OCI-LY7 (cell line): ENCODE data around the gene LIPE. TPM values are rescaled to one million over a fixed set of nuclear protein-coding genes. Genes with fewer than 3 reads are reported as not detected.

Source experiments
- BruUV-seq: library from RNA; stranded (reverse); fragments of 400-500 nt; replicated peaks from 2 replicates; lab custom pipeline; 2021; lab: Mats Ljungman, UMichigan
- CTCF ChIA-PET: fragments of 300-600 bp; sonication (Branson Sonifier 250); formaldehyde crosslinking; loops from one replicate; lab custom pipeline; 2022; ENCODE audit warnings: antibody characterized with exemption; ENCODE audit not compliant: unreplicated experiment; lab: Charles Lee
- POLR2A ChIA-PET: fragments of 300-600 bp; sonication (Branson Sonifier 250); formaldehyde crosslinking; loops from one replicate; lab custom pipeline; 2022; ENCODE audit warnings: antibody characterized with exemption; lab: Charles Lee
- DNase-seq: peaks from one replicate; pipeline ENCODE4 v3.0.0-alpha.2; 2015; ENCODE audit warnings: low spot score
- H2AFZ ChIP-seq: fragments of 200-600 bp; sonication (generic), shearing (Covaris generic); 2 replicates; pipeline ENCODE4 v1.6.1; 2014; ENCODE audit warnings: mild to moderate bottlenecking, antibody characterized with exemption, low read length, moderate library complexity
- H3K27ac ChIP-seq: fragments of 200-600 bp; sonication (generic); 2 replicates; pipeline ENCODE4 v1.5.1; 2014; ENCODE audit warnings: mixed run types, low read depth, mild to moderate bottlenecking, moderate library complexity, low read length, inconsistent platforms; ENCODE audit not compliant: poor library complexity, severe bottlenecking
- H3K36me3 ChIP-seq: fragments of 200-600 bp; sonication (generic); 2 replicates; pipeline ENCODE4 v1.6.1; 2014; ENCODE audit warnings: mild to moderate bottlenecking, antibody characterized with exemption, low read length, moderate library complexity, mixed read lengths; ENCODE audit not compliant: insufficient read depth
- H3K4me1 ChIP-seq: fragments of 200-600 bp; sonication (generic); 2 replicates; pipeline ENCODE4 v1.5.1; 2014; ENCODE audit warnings: mild to moderate bottlenecking, low read length; ENCODE audit not compliant: insufficient read depth, poor library complexity, severe bottlenecking
- H3K4me2 ChIP-seq: fragments of 200-600 bp; sonication (generic); 2 replicates; pipeline ENCODE4 v1.6.1; 2014; ENCODE audit warnings: mild to moderate bottlenecking, low read length
- H3K4me3 ChIP-seq: fragments of 200-600 bp; sonication (generic); 2 replicates; pipeline ENCODE4 v1.5.1; 2014; ENCODE audit warnings: mild to moderate bottlenecking, low read depth, low read length; ENCODE audit not compliant: poor library complexity, severe bottlenecking
- H3K79me2 ChIP-seq: fragments of 200-600 bp; sonication (generic); 2 replicates; pipeline ENCODE4 v1.6.1; 2016; ENCODE audit warnings: low read depth, mild to moderate bottlenecking, low read length, moderate library complexity, mixed read lengths; ENCODE audit not compliant: insufficient read depth
- H3K9me2 ChIP-seq: fragments of 200-600 bp; sonication (generic); 2 replicates; pipeline ENCODE4 v1.6.1; 2016; ENCODE audit warnings: mild to moderate bottlenecking, low read length, mixed read lengths; ENCODE audit not compliant: insufficient read depth
- H3K9me3 ChIP-seq: fragments of 200-600 bp; sonication (generic); 2 replicates; pipeline ENCODE4 v1.6.1; 2014; ENCODE audit warnings: mild to moderate bottlenecking, mixed run types, low read length, mixed read lengths
- H4K20me1 ChIP-seq: fragments of 200-600 bp; sonication (generic); 2 replicates; pipeline ENCODE4 v1.6.1; 2014; ENCODE audit warnings: mild to moderate bottlenecking, antibody characterized with exemption, low read length, moderate library complexity, mixed read lengths; ENCODE audit not compliant: insufficient read depth
- EZH2phosphoT487 ChIP-seq: fragments of 200-600 bp; sonication (generic); IDR thresholded peaks from 2 replicates; pipeline ENCODE4 v1.6.1; 2018; ENCODE audit warnings: low read depth, borderline replicate concordance, mild to moderate bottlenecking, mixed run types, antibody characterized with exemption, low read length, moderate library complexity, mixed read lengths
- intact Hi-C: fragments of 100-400 bp; cut with micrococcal nuclease; formaldehyde crosslinking; loops from one replicate; pipeline ENCODE4 v1.10.0; 2022; ENCODE audit not compliant: unreplicated experiment
- total RNA-seq, 2 experiments: library from RNA; depleted of rRNA in 1 of 2; stranded (reverse); fragments of >200 nt in 1 of 2; shearing (Covaris generic) in 1 of 2; gene quantifications; 2 replicates each; pipeline ENCODE4 v1.2.3, GENCODE V29; 2014 to 2022
- TF ChIP-seq, protein P1 (sequence below): fragments of 200-600 bp; sonication (generic); conservative IDR thresholded peaks from 2 replicates; pipeline ENCODE4 v1.5.1; 2014; ENCODE audit warnings: mild to moderate bottlenecking, antibody characterized with exemption, low read length, moderate library complexity, mixed read lengths

Gene LIPE
- total RNA-seq, 2 experiments from 2014 or later: 21.2 to 35.6 TPM

DNA sequence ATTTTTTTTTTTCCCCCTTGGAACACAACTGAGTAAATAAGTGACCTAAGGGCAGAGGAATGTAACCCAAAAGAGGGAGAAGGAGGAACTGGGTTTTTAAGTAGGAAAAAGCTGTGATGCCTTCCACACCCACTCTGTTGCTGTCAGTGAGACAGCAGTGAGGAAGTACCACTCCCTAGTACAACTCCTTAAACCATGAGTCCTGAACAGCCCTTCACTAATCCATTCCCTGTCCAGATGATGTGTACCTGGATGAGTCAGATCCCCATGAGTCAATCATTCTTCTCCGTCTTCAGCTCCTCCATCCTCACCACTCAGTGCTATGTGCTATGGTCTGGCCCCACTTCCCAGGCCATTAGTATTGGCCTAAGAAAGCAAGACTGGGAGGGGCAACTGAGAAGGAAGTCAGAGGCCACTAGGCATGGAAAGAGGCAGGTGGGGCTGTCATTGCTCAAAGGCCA is 28.5 kb upstream of the LIPE start:
- Histone ChIP-seq H4K20me1 (no peaks in the 10 kb centered on the region), H3K79me2 (no peaks in the 10 kb centered on the region), H3K4me1 (peaks cover 21% of the 10 kb centered on the region), H3K36me3 (no peaks in the 10 kb centered on the region), H3K4me3 (no peak overlapping the region), H3K9me2 (no peaks in the 10 kb centered on the region), H3K27ac (no peak overlapping the region), H2AFZ (no peak overlapping the region), H3K4me2 (no peak overlapping the region), H3K9me3 (no peaks in the 10 kb centered on the region)
- TF ChIP-seq, protein P1, sequence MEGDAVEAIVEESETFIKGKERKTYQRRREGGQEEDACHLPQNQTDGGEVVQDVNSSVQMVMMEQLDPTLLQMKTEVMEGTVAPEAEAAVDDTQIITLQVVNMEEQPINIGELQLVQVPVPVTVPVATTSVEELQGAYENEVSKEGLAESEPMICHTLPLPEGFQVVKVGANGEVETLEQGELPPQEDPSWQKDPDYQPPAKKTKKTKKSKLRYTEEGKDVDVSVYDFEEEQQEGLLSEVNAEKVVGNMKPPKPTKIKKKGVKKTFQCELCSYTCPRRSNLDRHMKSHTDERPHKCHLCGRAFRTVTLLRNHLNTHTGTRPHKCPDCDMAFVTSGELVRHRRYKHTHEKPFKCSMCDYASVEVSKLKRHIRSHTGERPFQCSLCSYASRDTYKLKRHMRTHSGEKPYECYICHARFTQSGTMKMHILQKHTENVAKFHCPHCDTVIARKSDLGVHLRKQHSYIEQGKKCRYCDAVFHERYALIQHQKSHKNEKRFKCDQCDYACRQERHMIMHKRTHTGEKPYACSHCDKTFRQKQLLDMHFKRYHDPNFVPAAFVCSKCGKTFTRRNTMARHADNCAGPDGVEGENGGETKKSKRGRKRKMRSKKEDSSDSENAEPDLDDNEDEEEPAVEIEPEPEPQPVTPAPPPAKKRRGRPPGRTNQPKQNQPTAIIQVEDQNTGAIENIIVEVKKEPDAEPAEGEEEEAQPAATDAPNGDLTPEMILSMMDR: no peak
- TF ChIP-seq EZH2phosphoT487: no peak
- intact Hi-C loops: no loop called here
- POLR2A ChIA-PET: no interaction called here
- no TSS peak for BruUV-seq
- CTCF ChIA-PET: interaction anchor here (1.2 to 1.4 kb wide), 2 partner anchors 11 to 73 kb away, joined by 3 to 5 read pairs; partner anchors contain the start of gene CEACAM1
- no peak for DNase-seq

DNA sequence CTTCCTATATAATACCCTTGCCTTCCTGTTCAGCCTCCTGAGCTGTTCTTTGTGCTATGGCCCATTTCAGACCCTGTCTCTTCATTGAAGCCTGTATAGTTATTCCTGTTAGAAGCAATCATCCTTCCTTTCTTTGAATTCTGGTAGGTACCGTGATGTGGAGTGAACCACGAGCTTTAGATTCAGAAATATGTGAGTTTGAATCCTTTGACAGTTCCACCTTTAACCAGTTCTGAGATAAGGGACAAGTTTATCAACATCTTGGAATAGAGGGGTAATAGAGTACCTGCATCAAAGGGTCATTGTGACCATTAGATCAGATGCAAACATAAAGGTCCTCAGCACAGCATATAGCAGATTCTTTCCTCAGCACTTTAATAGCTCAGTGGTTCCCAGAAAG is 27.9 kb upstream of the LIPE start:
- Histone ChIP-seq H2AFZ (no peak overlapping the region), H3K36me3 (no peaks in the 10 kb centered on the region), H3K4me1 (peaks cover 24% of the 10 kb centered on the region), H3K9me3 (no peaks in the 10 kb centered on the region), H3K27ac (no peak overlapping the region), H3K4me3 (no peak overlapping the region), H3K9me2 (no peaks in the 10 kb centered on the region), H3K4me2 (no peak overlapping the region), H4K20me1 (no peaks in the 10 kb centered on the region), H3K79me2 (no peaks in the 10 kb centered on the region)
- no peak for DNase-seq
- no TSS peak for BruUV-seq
- TF ChIP-seq EZH2phosphoT487: no peak
- TF ChIP-seq, protein P1: no peak
- ChIA-PET CTCF (interaction anchor here (1.2 to 1.4 kb wide), 2 partner anchors 11 to 73 kb away, joined by 3 to 5 read pairs; partner anchors contain the start of gene CEACAM1), POLR2A (interaction anchor here (0.9 kb wide), 1 partner anchor 12 kb away, joined by 3 read pairs; no protein-coding TSS in a partner anchor)
- intact Hi-C loops: no loop called here

GRCh38 chr19:42452590-42452989 is 25.4 kb upstream of the LIPE start:
- no peaks in the 10 kb centered on the region for H4K20me1 ChIP-seq
- TF ChIP-seq EZH2phosphoT487: no peak
- TF ChIP-seq, protein P1: no peak
- DNase-seq: no peak
- peak overlapping the region; percentile 20 for H3K4me2 ChIP-seq
- H3K79me2 ChIP-seq: no peaks in the 10 kb centered on the region
- POLR2A ChIA-PET: no interaction called here
- no peaks in the 10 kb centered on the region for H3K36me3 ChIP-seq
- H2AFZ ChIP-seq: no peak overlapping the region
- H3K9me3 ChIP-seq: no peaks in the 10 kb centered on the region
- CTCF ChIA-PET: no interaction called here
- intact Hi-C loops: no loop called here
- no peak overlapping the region for H3K4me3 ChIP-seq
- peaks cover 26% of the 10 kb centered on the region for H3K4me1 ChIP-seq
- H3K9me2 ChIP-seq: no peaks in the 10 kb centered on the region
- no TSS peak for BruUV-seq
- H3K27ac ChIP-seq: no peak overlapping the region
